GM19035 (cell line): ENCODE data around the gene DAB2IP.

ENCODE experiments used
- ATAC-seq: cut with Tn5 transposase; IDR thresholded peaks from one replicate; pipeline ENCODE4 v1.9.1; 2021; ENCODE audit not compliant: unreplicated experiment

Gene DAB2IP

DNA sequence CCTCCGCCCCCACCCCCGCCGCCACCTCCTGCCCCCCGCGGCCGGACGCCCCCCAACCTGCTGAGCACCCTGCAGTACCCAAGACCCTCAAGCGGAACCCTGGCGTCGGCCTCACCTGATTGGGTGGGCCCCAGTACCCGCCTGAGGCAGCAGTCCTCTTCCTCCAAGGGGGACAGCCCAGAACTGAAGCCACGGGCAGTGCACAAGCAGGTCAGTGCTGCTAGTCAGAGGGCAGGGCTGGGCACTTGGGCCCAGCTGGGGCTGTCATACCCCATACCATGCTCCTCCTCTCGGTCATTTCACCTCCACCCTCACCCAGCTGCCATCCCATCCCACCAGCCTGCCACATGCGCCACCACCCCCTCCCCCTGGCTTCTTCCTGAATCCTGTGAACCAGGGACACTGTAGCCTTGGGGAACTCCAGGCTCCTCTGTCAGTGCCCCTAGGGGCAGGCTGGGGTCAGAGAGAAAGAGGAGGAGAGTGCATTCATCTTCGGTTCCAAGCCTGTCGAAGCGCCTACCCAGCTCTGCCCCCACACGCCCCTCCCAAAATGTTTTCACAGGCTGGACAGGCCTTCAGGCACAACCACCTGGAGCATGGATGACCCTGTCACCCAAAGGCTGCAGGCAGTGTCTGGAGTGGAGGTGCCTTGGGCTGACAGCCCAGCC, 122.0 kb downstream of the DAB2IP start:
- ATAC-seq = no peak

GRCh38 chr9:121773954-121774714, 122.7 kb downstream of the DAB2IP start:
- ATAC-seq = no peak

DNA sequence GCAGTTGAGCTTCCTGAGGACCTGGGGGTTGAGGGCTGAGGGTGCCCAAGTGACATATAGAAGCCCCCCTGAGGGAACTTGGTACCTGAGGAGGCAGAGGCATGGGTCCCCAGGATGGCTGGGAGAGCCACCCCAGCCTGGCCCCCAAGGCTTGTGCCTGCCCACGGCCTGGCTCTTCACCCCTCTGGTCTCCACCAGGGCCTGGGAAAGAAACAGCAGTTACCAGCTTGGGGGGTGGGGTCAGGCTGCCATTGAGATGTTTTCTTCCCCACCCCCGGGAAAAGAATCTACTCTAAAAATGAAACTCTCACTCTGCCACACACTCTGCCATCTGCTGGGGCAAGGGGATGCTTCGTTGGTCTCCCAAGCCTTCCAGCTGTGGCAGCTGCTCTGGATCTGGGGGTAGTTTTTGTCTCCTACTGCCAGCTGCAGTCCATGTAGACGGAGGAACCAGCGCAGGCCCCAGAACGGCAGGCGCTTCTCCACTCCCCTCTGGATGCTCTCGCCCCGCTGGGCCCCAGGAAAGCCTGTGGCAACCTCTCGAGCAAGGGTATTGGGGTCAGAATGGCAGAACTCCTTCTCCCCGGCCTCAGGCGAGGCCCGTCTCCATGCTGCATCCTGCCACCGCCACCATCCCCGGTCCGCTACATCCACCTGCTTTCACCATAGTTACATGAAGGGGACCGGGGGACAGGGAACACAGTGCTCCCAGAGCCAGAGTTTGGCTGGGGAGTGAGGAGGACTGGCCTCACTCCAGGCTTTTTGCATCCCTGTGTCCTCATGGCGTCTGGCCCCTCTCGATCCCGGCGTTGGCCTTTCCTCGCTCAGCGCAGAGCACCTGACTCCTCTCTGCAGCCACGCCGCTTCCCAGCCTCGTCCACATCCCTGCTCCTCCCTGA, 123.5 kb downstream of the DAB2IP start:
- ATAC-seq = no peak

GRCh38 chr9:121776001-121776738, 124.7 kb downstream of the DAB2IP start:
- no peak for ATAC-seq

GRCh38 chr9:121776739-121777637, 125.6 kb downstream of the DAB2IP start:
- ATAC-seq = no peak

DNA sequence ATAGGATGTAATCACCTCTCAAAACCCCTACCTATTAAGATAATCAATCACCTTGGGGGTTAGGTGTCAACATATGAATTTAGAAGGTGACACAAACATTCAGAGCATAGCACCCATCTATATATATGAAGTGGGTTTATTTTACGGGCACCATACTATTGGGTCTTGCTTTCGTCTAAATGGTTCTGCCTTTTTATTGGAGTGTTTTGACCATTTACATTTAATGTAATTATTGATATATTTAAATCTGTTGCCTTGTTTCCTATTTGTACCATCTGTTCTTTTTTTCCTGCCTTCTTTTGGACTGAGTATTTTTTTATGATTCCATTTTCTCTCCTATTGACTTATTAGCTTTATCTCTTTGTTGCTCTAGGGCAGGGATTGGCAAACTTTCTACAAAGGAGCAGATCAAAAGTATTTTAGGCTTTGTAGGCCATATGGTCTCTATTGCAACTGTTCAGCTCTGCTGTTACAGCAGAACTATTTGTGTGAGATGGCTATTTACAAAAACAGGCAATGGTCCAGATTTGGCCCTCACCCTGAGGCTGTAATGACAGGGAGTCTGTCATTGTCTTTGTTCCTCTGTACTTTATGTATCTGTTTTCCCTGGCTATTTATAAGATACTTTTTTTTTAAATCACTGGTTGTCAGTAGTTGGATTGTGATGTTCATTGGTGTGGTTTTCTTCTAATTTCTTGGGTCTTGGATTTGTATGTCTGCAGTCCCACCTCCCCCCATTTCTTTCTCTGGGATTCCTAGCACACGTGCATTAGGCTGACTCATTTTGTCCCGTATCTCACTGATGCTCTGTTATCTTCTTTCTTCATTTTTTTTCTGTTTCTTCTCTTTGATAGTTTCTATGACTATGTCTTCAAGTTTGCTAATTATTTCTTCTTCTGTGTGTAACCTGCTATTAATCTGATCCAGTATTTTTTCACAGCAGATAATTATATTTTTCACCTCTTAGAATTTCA, 127.1 kb downstream of the DAB2IP start:
- no peak for ATAC-seq

DNA sequence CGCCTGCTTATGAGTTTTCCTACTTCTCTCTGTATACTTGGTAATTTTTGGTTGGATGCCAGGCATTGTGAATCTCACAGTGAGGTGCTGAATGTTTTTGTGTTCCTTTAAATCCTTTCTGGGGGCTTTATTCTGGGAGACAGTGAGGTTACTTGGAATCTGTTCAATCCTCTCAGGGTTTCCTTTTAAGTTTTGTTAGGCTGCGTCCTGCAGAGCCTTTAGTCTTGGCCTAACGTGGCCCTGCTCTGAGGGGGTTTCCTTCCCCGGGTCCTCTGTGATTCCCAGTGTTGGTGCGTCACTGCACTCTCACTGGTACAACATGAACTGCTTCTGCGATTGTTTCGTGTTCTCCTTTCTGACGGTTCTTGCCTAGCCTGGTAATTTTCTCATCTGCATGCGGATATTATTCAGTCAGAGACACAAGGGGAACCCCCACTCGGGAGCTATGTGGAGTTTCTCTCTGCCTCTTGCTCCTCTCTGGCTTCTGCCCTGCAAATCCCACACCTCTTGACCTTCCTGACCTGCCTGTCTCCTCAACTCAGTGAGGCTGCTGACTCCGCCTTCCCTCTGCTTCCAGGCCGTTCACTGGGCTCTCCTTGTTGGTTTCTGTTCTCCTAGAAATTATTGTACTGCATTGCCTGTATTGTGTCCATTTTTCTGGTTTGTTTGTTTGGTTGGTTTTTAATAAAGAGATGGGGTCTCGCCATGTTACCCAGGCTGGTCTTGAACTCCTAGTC, 128.1 kb downstream of the DAB2IP start:
- no peak for ATAC-seq

GRCh38 chr9:121780177-121781040, 129.0 kb downstream of the DAB2IP start:
- no peak for ATAC-seq

DNA sequence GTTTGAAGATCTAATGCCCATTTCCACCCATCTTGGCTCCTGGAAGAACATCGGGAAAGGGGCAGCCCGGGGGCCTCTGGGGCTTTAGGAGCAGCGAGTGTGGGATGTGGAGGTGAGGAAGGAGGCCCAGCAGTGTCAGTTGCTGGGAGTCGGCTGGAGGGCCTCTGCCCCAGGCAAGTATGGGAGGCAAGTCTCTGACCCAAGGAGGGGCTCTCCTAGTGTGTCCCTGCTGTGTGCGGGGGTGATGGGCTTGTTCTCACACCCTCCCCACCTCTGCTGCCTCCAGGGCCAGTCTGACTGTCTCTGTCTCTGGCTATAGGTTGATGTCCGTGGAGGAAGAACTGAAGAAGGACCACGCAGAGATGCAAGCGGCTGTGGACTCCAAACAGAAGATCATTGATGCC, 129.7 kb downstream of the DAB2IP start:
- ATAC-seq = no peak

- no peak for ATAC-seq
Observed at GRCh38 chr9:121781701-121782464, 130.4 kb downstream of the DAB2IP start.

DNA sequence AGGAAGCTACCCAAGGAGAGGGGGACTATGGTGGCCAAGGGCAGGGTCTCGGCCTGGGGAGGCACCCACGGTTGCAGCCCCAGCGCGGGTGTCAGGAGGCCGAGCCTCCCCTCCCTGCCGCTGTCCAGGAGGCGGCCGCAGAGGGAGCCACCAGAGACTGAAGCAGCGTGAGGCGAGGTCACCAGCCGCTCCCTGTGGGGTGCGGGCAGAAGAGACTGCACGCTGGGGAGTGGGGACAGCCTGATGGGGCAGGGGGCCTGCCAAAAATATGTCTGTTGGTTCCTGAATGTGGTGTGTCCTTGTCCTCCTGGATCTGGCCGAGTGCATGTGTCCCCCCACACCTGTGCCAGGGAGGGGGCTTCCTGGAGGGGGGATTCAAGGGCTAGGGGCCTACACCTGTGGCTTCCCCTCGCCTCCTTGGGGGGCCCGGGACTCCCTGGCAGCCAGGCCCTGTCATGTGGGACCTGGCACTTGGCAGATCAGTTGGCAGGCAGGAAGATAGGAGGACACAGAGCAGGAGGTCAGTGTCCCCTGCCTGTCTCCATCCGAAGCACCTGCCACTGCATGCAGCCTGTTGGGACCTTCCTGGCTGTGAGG, 131.2 kb downstream of the DAB2IP start:
- ATAC-seq = no peak

DNA sequence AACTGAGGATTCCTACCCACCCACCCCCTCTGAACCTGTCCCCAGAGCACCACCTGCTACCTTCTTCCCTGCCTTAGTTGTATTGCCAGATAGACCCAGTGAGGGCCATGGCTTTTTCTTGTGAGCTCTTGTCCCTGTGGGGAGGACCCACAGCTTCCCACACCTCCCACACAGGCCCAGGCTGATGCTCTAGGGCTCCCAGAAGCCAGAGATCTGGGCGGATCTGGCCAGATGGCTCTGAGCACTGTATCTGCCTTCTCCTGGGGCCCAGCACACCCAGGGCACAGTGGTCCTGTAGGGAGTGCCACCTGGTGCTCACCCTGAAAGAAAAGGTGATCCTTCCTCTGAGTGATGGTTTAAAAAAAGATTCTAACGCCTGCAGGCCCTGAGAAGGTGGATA, 131.7 kb downstream of the DAB2IP start:
- ATAC-seq = no peak

- no peak for ATAC-seq
Observed at GRCh38 chr9:121783521-121784507, 132.4 kb downstream of the DAB2IP start.

DNA sequence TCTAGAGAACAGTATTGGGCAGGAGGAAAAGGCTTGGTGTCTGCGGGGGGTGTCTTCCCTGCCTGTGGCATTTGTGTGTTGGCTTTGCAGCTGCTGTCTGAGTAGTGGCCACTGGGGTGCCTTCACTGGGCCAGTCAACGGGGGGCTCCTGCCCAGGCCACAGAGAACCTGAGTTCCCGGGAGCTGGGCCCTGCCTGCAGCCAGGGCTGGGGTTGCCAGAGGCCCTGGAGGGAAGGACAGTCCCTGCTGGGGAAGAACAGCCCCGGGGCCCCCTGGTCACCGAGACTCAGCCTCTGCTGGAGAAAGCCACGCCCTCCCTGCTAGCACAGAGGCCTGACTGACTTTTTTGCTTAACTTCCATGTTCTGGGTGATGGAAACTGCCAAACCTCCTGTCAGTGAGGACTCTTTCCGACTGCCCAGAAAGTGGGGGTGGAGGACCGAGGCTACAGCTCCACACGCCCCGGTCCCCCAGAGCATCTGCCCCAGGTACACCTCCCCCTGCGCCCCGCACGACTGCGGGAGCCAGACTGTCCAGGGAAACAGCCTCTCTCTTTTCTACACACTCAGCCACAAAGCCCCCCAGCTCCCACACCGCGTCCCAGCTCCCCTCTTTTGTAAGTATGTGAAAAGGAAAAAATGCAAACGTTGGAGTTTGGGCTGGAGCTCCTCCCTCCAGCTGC, 133.4 kb downstream of the DAB2IP start:
- ATAC-seq = no peak
